ENCODE data around the gene DYNC1LI2. TPM values are rescaled to one million over a fixed set of nuclear protein-coding genes. Genes with fewer than 3 reads are reported as not detected.

DYNC1LI2 gene
- total RNA-seq, 1 experiment from 2014 or later = 94.2 TPM

GRCh38 chr16:66706506-66706880, 44.9 kb downstream of the DYNC1LI2 start:
- peaks cover 2 to 4% of the 10 kb centered on the region in 2 experiments; a peak in 2 of 5 replicates for H3K9me3 Mint-ChIP-seq
- Histone ChIP-seq H2BK5ac (ENCODE audit: insufficient read length, low read length) (no peak overlapping the region), H3K9ac (ENCODE audit: extremely low read depth, insufficient read length, low read length) (no peak overlapping the region), H2BK20ac (ENCODE audit: low read depth, low read length, poor library complexity, severe bottlenecking) (no peak overlapping the region), H3K4me1 (ENCODE audit: insufficient read depth, low read length) (no peaks in the 10 kb centered on the region), H2AK5ac (ENCODE audit: insufficient read length, low read length) (no peak overlapping the region), H3K23ac (ENCODE audit: insufficient read length, low read depth, low read length) (no peak overlapping the region), H3K79me1 (ENCODE audit: insufficient read depth, low read depth, low read length, poor library complexity, severe bottlenecking) (no peaks in the 10 kb centered on the region), H3K56ac (ENCODE audit: insufficient read length, low read depth, low read length) (no peak overlapping the region), H3K23me2 (ENCODE audit: insufficient read length, low read depth, low read length, poor library complexity, severe bottlenecking) (no peaks in the 10 kb centered on the region), H4K5ac (ENCODE audit: insufficient read length, low read depth, low read length) (no peak overlapping the region), H2BK12ac (ENCODE audit: insufficient read length, low read depth, low read length) (no peak overlapping the region), H3K4me2 (ENCODE audit: insufficient read depth, insufficient read length, low read length) (no peak overlapping the region), H3K27ac (ENCODE audit: insufficient read length, low read depth, low read length) (no peak overlapping the region), H2AFZ (ENCODE audit: low read length) (no peak overlapping the region), H3K4ac (ENCODE audit: low read depth, low read length) (no peak overlapping the region), H3K9me3 (ENCODE audit: control insufficient read depth, low read depth, low read length) (no peaks in the 10 kb centered on the region), H3K14ac (ENCODE audit: insufficient read depth, low read length) (no peak overlapping the region), H4K91ac (ENCODE audit: insufficient read length, low read depth, low read length) (no peak overlapping the region), H3K18ac (ENCODE audit: insufficient read length, low read depth, low read length) (no peak overlapping the region), H3T11ph (ENCODE audit: low read length) (no peak overlapping the region), H4K20me1 (ENCODE audit: control insufficient read depth, insufficient read depth, insufficient read length) (no peaks in the 10 kb centered on the region), H3K79me2 (ENCODE audit: insufficient read depth, low read length) (no peaks in the 10 kb centered on the region), H4K8ac (replicated peaks; ENCODE audit: insufficient read length, low read depth, low read length) (no peak overlapping the region), H2BK15ac (ENCODE audit: low read depth, low read length) (no peak overlapping the region), H2BK120ac (ENCODE audit: low read depth, low read length, poor library complexity, severe bottlenecking) (no peak overlapping the region), H3K27me3 (ENCODE audit: insufficient read depth, low read length) (no peaks in the 10 kb centered on the region)
- H3K27ac Mint-ChIP-seq = no peak overlapping the region
- no peak for TF ChIP-seq CTCF (conservative IDR thresholded peaks at IDR 0.05)
- peaks cover 0 to 9% of the 10 kb centered on the region in 2 experiments; a peak in 2 of 4 replicates for H3K4me1 Mint-ChIP-seq
- no peak for DNase-seq
- H3K27me3 Mint-ChIP-seq (ENCODE audit: low read depth) = peaks cover 4% of the 10 kb centered on the region
- peaks cover 0 to 1% (median 0%) of the 10 kb centered on the region in 3 experiments; a peak in 1 of 7 replicates for H3K36me3 Mint-ChIP-seq (ENCODE audit: insufficient read depth in 1 of 3, low read depth in 3 of 3)
- H3K4me3 Mint-ChIP-seq = no peak overlapping the region
- no CpG with 5 or more reads among the region's 8 CpGs for WGBS (ENCODE audit: extremely low coverage, insufficient read length, low lambda C conversion rate)
